ENCODE measurements around the gene RNF112.
"Not testable (repeated sequence)": the region's sequence is repeated elsewhere in the genome, so short reads cannot be mapped to it uniquely, and the experiment has no call there.

The RNF112 gene

GRCh38 chr17:19414396-19415280, 3.6 kb downstream of the RNF112 start:
- DNase-seq: no peak

GRCh38 chr17:19415311-19415710, 4.3 kb downstream of the RNF112 start:
- no peak for DNase-seq

- no peak for DNase-seq
Measured at GRCh38 chr17:19415806-19416775, 5.1 kb downstream of the RNF112 start.

GRCh38 chr17:19417611-19418010, 6.6 kb downstream of the RNF112 start:
- DNase-seq: no peak

GRCh38 chr17:19418251-19418992, 7.4 kb downstream of the RNF112 start:
- DNase-seq: peak; percentile 15 to 18

GRCh38 chr17:19421219-19421618, 10.2 kb downstream of the RNF112 start:
- DNase-seq: no peak

- no peak for DNase-seq
Measured at GRCh38 chr17:19421926-19422325, 10.9 kb downstream of the RNF112 start.

- no peak for DNase-seq
Measured at GRCh38 chr17:19424934-19425868, 14.2 kb downstream of the RNF112 start.

- DNase-seq: no peak
Measured at GRCh38 chr17:19426631-19427030, 15.6 kb downstream of the RNF112 start.

- no peak for DNase-seq
Measured at GRCh38 chr17:19431691-19432090, 20.7 kb downstream of the RNF112 start.

GRCh38 chr17:19433255-19433654, 22.2 kb downstream of the RNF112 start:
- no peak for DNase-seq

GRCh38 chr17:19433727-19434340, 22.8 kb downstream of the RNF112 start:
- peak in 1 of 2 donors; percentile 4 for DNase-seq

- DNase-seq: no peak
Measured at GRCh38 chr17:19440421-19440820, 29.4 kb downstream of the RNF112 start.

- not testable (repeated sequence) for DNase-seq
Measured at GRCh38 chr17:19441288-19441687, 30.3 kb downstream of the RNF112 start.

GRCh38 chr17:19442731-19443130, 31.7 kb downstream of the RNF112 start:
- DNase-seq: no peak

GRCh38 chr17:19443148-19443547, 32.1 kb downstream of the RNF112 start:
- DNase-seq: no peak

- DNase-seq: no peak
Measured at GRCh38 chr17:19445105-19445504, 34.1 kb downstream of the RNF112 start.

- not testable (repeated sequence) for DNase-seq
Measured at GRCh38 chr17:19446577-19446976, 35.5 kb downstream of the RNF112 start.

- DNase-seq: peak; percentile 64 to 82
Measured at GRCh38 chr17:19447085-19447583, 36.1 kb downstream of the RNF112 start.

- no peak for DNase-seq
Measured at GRCh38 chr17:19448341-19449268, 37.6 kb downstream of the RNF112 start.
